NT2/D1 (cell line): ENCODE measurements around the gene ACSS3.

Source experiments
- YY1 ChIP-seq: IDR thresholded peaks from 2 replicates; pipeline ENCODE4 v1.6.1; 2011; ENCODE audit not compliant: insufficient read length, insufficient read depth
- ZNF274 ChIP-seq: IDR thresholded peaks from 2 replicates; pipeline ENCODE4 v1.6.1; 2011; ENCODE audit warnings: mild to moderate bottlenecking, low read depth, low read length

GRCh38 chr12:81207173-81207572, 129.3 kb downstream of the ACSS3 start:
- no peak for TF ChIP-seq YY1
- TF ChIP-seq ZNF274: no peak
